ENCODE data around the gene FAXC. TPM values are rescaled to one million over a fixed set of nuclear protein-coding genes. Genes with fewer than 3 reads are reported as not detected.

Gene FAXC
- total and polyA plus RNA-seq, 2 of the 8 experiments (the other 6 are each of a cell fraction or from before 2014, with no cell fraction given), result 23.2 to 29.8 TPM

DNA sequence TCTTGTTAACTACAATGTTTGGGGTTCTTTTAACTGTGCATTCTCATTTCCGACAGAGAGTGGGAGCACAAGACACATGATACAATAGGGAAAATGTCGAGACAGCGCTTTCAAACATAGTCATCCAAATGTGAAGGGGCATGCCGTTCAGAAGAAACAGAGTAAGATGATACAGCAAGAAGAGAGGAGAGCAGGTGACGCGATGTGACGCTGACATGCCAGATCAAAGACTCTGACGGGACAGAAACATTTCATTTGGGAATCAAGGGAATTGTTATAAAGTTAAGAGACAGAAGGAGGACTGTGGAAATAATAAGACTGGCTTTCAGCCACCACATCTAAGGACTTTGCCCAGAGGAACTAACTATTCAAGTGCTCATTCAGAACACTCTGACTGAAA is 117.4 kb downstream of the FAXC start (continued):
- TF ChIP-seq CHD7 (IDR thresholded peaks at IDR 0.05; ENCODE audit: insufficient replicate concordance, low read length), result no peak
